GM12878 (cell line): ENCODE measurements around the gene CAMK1. TPM values are rescaled to one million over a fixed set of nuclear protein-coding genes. Genes with fewer than 3 reads are reported as not detected.
A peak's percentile ranks its signal among the peaks of the same experiment; 100 is the strongest.

Experiments
- ATAC-seq: fragments of 200-7000 bp; cut with Tn5 transposase; 3 replicates; pipeline ENCODE4 v1.9.1; 2020; ENCODE audit warnings: mild to moderate bottlenecking, moderate library complexity
- BruUV-seq: library from RNA; stranded (reverse); fragments of 400-500 nt; replicated peaks from 2 replicates; lab custom pipeline; 2021; lab: Mats Ljungman, UMichigan
- CTCF ChIA-PET: fragments of 300-600 bp; sonication (Branson Sonifier 250); formaldehyde crosslinking; extraction: SDS; loops from one replicate; lab custom pipeline; 2021; ENCODE audit warnings: inconsistent platforms; lab: Yijun Ruan, JAX
- POLR2A ChIA-PET: fragments of 350-600 bp; formaldehyde crosslinking; extraction: SDS; loops from one replicate; lab custom pipeline; 2021; ENCODE audit warnings: inconsistent platforms; lab: Charles Lee
- RAD21 ChIA-PET: fragments of 300-600 bp; sonication (Branson Sonifier 250); formaldehyde crosslinking; loops from one replicate; lab custom pipeline; 2023; ENCODE audit warnings: antibody characterized with exemption; ENCODE audit not compliant: unreplicated experiment; lab: Charles Lee
- SMC1A ChIA-PET: fragments of 300-600 bp; sonication (Branson Sonifier 250); formaldehyde crosslinking; loops from one replicate; lab custom pipeline; 2023; ENCODE audit not compliant: unreplicated experiment, uncharacterized antibody; lab: Charles Lee
- DNase-seq: peaks from one replicate; pipeline ENCODE4 v3.0.0-alpha.2; 2011; ENCODE audit warnings: low read depth, low spot score
- FAIRE-seq: peaks from 3 replicates; lab custom pipeline; 2011; peaks lifted over from hg19 to GRCh38; lab: Jason Lieb, UNC
- H2AFZ ChIP-seq: 2 replicates; pipeline ENCODE4 v1.6.0; 2011; ENCODE audit warnings: low read depth, low read length, control low read depth; ENCODE audit not compliant: control insufficient read depth
- H3K27ac ChIP-seq: 2 replicates; pipeline ENCODE4 v1.5.1; 2011; ENCODE audit warnings: control low read depth; ENCODE audit not compliant: control insufficient read depth, insufficient read depth
- H3K27me3 ChIP-seq, 2 experiments: replicated peaks in 1 of 2; 2 replicates each; pipeline versions ENCODE4 v1.6.0 to v1.6.1; 2011; ENCODE audit warnings: low read length in 1 of 2; ENCODE audit not compliant: control insufficient read depth in 2 of 2, insufficient read depth in 2 of 2
- H3K36me3 ChIP-seq, 2 experiments: 2 replicates each; pipeline ENCODE4 v1.5.1; 2011; ENCODE audit warnings: low read length in 1 of 2; ENCODE audit not compliant: control insufficient read depth in 2 of 2, insufficient read depth in 2 of 2
- H3K4me1 ChIP-seq: 2 replicates; pipeline ENCODE4 v1.6.1; 2011; ENCODE audit warnings: mild to moderate bottlenecking, low read length, moderate library complexity, mixed read lengths; ENCODE audit not compliant: control insufficient read depth, insufficient read depth
- H3K4me2 ChIP-seq: 2 replicates; pipeline ENCODE4 v1.6.0; 2011; ENCODE audit warnings: control low read depth; ENCODE audit not compliant: control insufficient read depth, insufficient read depth
- H3K4me3 ChIP-seq: fragments of 200-600 bp; sonication (generic); 2 replicates; pipeline ENCODE4 v1.5.1; 2016
- H3K79me2 ChIP-seq: 2 replicates; pipeline ENCODE4 v1.6.0; 2011; ENCODE audit warnings: low read length; ENCODE audit not compliant: control insufficient read depth, insufficient read depth
- H3K9ac ChIP-seq: 2 replicates; pipeline ENCODE4 v1.8.0; 2011; ENCODE audit warnings: low read length, control low read depth, mixed read lengths; ENCODE audit not compliant: control insufficient read depth, insufficient read depth
- H3K9me3 ChIP-seq: replicated peaks from 3 replicates; pipeline ENCODE4 v1.5.1; 2011; ENCODE audit warnings: mild to moderate bottlenecking, low read length; ENCODE audit not compliant: control insufficient read depth, insufficient read depth
- H4K20me1 ChIP-seq: 2 replicates; pipeline ENCODE4 v1.6.0; 2011; ENCODE audit not compliant: control insufficient read depth, insufficient read depth
- CBX3 ChIP-seq: fragments of 200-600 bp; sonication (generic); IDR thresholded peaks from 2 replicates; pipeline ENCODE4 v1.6.1; 2016; ENCODE audit warnings: low read depth, borderline replicate concordance
- POLR2AphosphoS5 ChIP-seq: IDR thresholded peaks from 2 replicates; pipeline ENCODE4 v1.6.1; 2011; ENCODE audit warnings: mild to moderate bottlenecking, low read length, inconsistent platforms
- ZZZ3 ChIP-seq: IDR thresholded peaks from 2 replicates; pipeline ENCODE4 v1.6.1; 2011; ENCODE audit warnings: low read depth; ENCODE audit not compliant: control insufficient read depth, insufficient read length
- WGBS: methylation state at CpG from one replicate; pipeline ENCODE4 v1.1.6; 2016; ENCODE audit warnings: low lambda C conversion rate; ENCODE audit not compliant: insufficient replicate concordance, insufficient coverage; ENCODE audit errors: missing lambda C conversion rate; 5-methylcytosine and 5-hydroxymethylcytosine counted together
- in situ Hi-C: fragments of 300-500 bp; cut with MboI; formaldehyde crosslinking; loops from 9 replicates; pipeline ENCODE4 v1.14.3; 2018; ENCODE audit warnings: mixed read lengths
- intact Hi-C: fragments of 100-400 bp; cut with micrococcal nuclease; formaldehyde crosslinking; loops from one replicate; pipeline ENCODE4 v1.14.2; 2022; ENCODE audit not compliant: unreplicated experiment
- polyA plus RNA-seq, 11 experiments: library from polyadenylated mRNA; depleted of rRNA in 4 of 11; unstranded in 6 of 11; stranded (reverse) in 5 of 11; fragments of >200 nt; fragmentation: Nextera tagmentation in 4 of 11; fragmentation: Illumina TruSeq in 1 of 11; extraction: Ambion mirVana in 4 of 11; extraction: Trizol in 1 of 11; gene quantifications; 1 replicate in 1 of 11; 2 replicates in 10 of 11; pipeline versions ENCODE4 v1.2.1 to v1.2.3, GENCODE V29; 2011 to 2016; ENCODE audit warnings: inconsistent platforms in 2 of 11, missing spikeins in 2 of 11, low read depth in 1 of 11
- total RNA-seq, 4 experiments: library from RNA; depleted of rRNA in 3 of 4; stranded (reverse); fragments of >200 nt in 3 of 4; fragmentation: Illumina TruSeq in 1 of 4; extraction: Trizol in 1 of 4; gene quantifications; 2 replicates each; pipeline versions ENCODE4 v1.2.1 to v1.2.3, GENCODE V29; 2013 to 2021
- TF ChIP-seq, protein P1 (sequence below): fragments of 450-650 bp; IDR thresholded peaks from 2 replicates; pipeline ENCODE4 v1.6.1; 2017; ENCODE audit warnings: mild to moderate bottlenecking, moderate library complexity
- TF ChIP-seq, protein P2 (sequence below): IDR thresholded peaks from 2 replicates; pipeline ENCODE4 v1.6.1; 2011; ENCODE audit warnings: mild to moderate bottlenecking, low read depth, low read length, moderate library complexity; ENCODE audit not compliant: insufficient replicate concordance

Gene CAMK1
- total and polyA plus RNA-seq, 10 of the 15 experiments (the other 5 are each of a cell fraction or from before 2014, with no cell fraction given): 0.24 to 2.1 (median 0.51) TPM; not detected in 2

DNA sequence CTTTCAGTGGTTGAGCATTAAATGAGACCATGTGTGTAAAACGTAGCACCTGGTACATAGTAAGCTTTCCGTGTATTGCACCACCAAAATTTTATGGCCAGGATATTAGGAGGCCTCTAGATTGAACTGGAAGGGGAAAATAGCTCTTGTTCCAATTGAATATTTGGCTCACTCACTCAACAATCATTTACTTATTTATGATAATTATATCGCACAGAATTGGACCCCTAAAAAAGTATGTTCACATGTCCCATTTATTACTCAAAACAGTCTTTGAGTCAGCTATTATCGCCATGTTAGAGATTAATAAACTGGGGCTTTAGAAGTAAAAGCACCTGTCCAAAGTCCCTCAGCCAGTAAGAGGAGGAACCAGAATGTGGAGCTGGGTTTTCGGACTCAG, 35.2 kb upstream of the CAMK1 start (continued):
- TF ChIP-seq, protein P1, sequence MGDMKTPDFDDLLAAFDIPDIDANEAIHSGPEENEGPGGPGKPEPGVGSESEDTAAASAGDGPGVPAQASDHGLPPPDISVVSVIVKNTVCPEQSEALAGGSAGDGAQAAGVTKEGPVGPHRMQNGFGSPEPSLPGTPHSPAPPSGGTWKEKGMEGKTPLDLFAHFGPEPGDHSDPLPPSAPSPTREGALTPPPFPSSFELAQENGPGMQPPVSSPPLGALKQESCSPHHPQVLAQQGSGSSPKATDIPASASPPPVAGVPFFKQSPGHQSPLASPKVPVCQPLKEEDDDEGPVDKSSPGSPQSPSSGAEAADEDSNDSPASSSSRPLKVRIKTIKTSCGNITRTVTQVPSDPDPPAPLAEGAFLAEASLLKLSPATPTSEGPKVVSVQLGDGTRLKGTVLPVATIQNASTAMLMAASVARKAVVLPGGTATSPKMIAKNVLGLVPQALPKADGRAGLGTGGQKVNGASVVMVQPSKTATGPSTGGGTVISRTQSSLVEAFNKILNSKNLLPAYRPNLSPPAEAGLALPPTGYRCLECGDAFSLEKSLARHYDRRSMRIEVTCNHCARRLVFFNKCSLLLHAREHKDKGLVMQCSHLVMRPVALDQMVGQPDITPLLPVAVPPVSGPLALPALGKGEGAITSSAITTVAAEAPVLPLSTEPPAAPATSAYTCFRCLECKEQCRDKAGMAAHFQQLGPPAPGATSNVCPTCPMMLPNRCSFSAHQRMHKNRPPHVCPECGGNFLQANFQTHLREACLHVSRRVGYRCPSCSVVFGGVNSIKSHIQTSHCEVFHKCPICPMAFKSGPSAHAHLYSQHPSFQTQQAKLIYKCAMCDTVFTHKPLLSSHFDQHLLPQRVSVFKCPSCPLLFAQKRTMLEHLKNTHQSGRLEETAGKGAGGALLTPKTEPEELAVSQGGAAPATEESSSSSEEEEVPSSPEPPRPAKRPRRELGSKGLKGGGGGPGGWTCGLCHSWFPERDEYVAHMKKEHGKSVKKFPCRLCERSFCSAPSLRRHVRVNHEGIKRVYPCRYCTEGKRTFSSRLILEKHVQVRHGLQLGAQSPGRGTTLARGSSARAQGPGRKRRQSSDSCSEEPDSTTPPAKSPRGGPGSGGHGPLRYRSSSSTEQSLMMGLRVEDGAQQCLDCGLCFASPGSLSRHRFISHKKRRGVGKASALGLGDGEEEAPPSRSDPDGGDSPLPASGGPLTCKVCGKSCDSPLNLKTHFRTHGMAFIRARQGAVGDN: no peak
- TF ChIP-seq, protein P2, sequence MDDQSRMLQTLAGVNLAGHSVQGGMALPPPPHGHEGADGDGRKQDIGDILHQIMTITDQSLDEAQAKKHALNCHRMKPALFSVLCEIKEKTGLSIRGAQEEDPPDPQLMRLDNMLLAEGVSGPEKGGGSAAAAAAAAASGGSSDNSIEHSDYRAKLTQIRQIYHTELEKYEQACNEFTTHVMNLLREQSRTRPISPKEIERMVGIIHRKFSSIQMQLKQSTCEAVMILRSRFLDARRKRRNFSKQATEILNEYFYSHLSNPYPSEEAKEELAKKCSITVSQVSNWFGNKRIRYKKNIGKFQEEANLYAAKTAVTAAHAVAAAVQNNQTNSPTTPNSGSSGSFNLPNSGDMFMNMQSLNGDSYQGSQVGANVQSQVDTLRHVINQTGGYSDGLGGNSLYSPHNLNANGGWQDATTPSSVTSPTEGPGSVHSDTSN: no peak
- TF ChIP-seq CBX3: no peak

DNA sequence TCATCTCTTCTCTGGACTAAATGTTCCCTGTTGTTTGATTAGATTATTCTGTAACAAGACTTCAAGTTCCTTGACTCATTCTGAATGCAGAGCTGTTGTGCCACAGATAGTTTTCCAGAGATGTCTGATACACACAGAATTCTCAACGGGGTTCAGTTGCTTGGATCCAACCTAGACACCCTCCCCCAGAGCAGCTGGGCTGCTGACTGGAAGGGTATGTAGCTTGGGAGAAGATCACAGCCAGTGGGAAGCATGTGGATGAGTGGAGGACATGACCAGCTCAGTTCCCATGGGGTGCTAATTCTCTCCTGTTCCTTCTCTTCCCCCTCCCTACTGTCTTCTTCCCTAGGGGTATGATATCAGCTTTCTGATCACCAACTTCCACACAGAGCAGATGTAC, 33.7 kb upstream of the CAMK1 start:
- TF ChIP-seq ZZZ3 (no peak), POLR2AphosphoS5 (0 out of 2 replicates have a peak, but pooled peaks have one; percentile 54)
- TF ChIP-seq, all 136 proteins: peak for 1
- DNase-seq: no peak
- SMC1A ChIA-PET: interaction anchor here (0.8 to 1.0 kb wide), 3 partner anchors 8 to 76 kb away, joined by 3 to 4 read pairs (median 3); no protein-coding TSS in a partner anchor
- no peak overlapping the region for H3K4me2 ChIP-seq
- H3K36me3 ChIP-seq: peaks cover 40 to 57% of the 10 kb centered on the region in 2 experiments
- no peak for FAIRE-seq
- no peaks in the 10 kb centered on the region for H3K9me3 ChIP-seq
- RAD21 ChIA-PET: no interaction called here
- POLR2A ChIA-PET: interaction anchor here (0.6 to 1.3 kb wide), 3 partner anchors 11 to 27 kb away, joined by 3 read pairs; partner anchors contain the start of genes ARPC4 and TADA3
- 94% methylated on average over 1 of the region's 1 CpG for WGBS
- intact Hi-C loops (no loop called here), in situ Hi-C loops (no loop called here)
- no peaks in the 10 kb centered on the region; the same call in 1 of the 2 replicates for H3K79me2 ChIP-seq
- H2AFZ ChIP-seq: no peak overlapping the region
- ATAC-seq: no peak
- CTCF ChIA-PET: interaction anchor here (1.7 kb wide), 1 partner anchor 8 kb away, joined by 5 read pairs; no protein-coding TSS in a partner anchor
- H3K27me3 ChIP-seq: no peaks in the 10 kb centered on the region
- no peaks in the 10 kb centered on the region; the same call in 1 of the 2 replicates for H4K20me1 ChIP-seq
- no peak overlapping the region for H3K9ac ChIP-seq
- H3K27ac ChIP-seq: no peak overlapping the region
- no TSS peak for BruUV-seq
- peaks cover 4% of the 10 kb centered on the region for H3K4me1 ChIP-seq
- no peak overlapping the region for H3K4me3 ChIP-seq
